Astrocyte (in vitro differentiated cells and primary cell): ENCODE data around the gene EML1.

Experiments used
- CTCF ChIP-seq: IDR thresholded peaks from 2 replicates; pipeline ENCODE4 v1.5.1; 2011; ENCODE audit warnings: low read depth, mild to moderate bottlenecking, inconsistent platforms, low read length, moderate library complexity; ENCODE audit not compliant: insufficient read depth
- EZH2 ChIP-seq: IDR thresholded peaks from 2 replicates; pipeline ENCODE4 v1.6.1; 2012; ENCODE audit warnings: mild to moderate bottlenecking, low read length, inconsistent platforms; ENCODE audit not compliant: insufficient read depth

GRCh38 chr14:99875836-99876235 lies 82.6 kb downstream of the EML1 start:
- TF ChIP-seq CTCF = no peak
- no peak for TF ChIP-seq EZH2
